ENCODE data around the gene UNC5B.

Gene UNC5B

DNA sequence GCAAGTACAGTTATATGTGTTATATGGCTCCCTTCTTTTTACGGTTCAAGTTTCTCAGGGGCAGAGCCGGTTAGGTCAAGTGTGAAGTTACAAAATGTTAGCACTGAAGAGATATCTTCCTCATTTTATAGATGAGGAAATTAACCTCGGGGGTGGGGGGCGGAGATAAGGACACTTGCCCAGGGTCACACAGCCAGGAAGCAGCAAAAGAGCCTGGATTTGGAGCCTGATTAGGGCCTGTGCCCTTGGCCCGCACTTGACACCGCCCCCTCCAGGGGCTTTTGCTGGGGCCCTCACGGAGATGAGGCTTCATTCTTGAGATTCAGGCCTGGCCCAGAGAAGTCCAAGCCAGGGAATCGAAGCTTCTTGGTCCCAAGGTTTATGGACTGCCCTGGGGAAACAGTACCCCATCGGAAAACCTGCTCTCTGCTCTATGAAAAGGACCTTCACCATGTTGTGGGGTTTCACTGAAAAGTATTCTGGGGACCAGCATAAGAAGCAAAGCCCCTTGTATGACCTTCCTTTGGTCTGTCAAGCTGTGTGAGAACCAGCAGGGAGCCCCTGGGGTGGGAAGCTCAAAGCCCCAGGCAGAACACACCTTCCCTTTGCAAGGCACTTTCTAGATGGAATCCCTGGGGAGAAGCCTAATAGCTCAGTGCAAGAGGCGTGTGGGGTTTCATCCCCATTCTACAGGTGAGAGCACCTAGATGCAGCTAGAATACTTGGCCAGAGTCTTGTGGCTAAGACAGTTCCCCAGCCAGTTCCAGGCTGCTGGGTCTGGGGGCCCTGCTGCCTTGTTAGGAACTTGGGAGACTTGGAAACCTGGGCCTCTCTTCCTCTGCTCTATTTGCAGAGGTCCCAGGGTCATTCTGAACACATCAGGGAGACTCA, 21.9 kb downstream of the UNC5B start:
- Histone ChIP-seq H3K4me1 (ENCODE audit: control insufficient read depth, insufficient read depth, low read length, poor library complexity, severe bottlenecking) (peaks cover 85% of the 10 kb centered on the region), H3K4me3 (ENCODE audit: extremely low read depth, insufficient read depth, low read length, poor library complexity, severe bottlenecking) (no peak overlapping the region), H3K9me3 (ENCODE audit: control insufficient read depth, low read length) (no peaks in the 10 kb centered on the region), H3K27ac (ENCODE audit: low read depth, low read length, severe bottlenecking) (peak overlapping the region; percentile 97), H3K36me3 (ENCODE audit: control insufficient read depth, insufficient read depth, low read length) (peaks cover 4% of the 10 kb centered on the region)
- WGBS, 2 experiments (ENCODE audit: insufficient coverage in 2 of 2): 71 to 84% methylated on average over 7 to 8 of the region's 10 CpGs

DNA sequence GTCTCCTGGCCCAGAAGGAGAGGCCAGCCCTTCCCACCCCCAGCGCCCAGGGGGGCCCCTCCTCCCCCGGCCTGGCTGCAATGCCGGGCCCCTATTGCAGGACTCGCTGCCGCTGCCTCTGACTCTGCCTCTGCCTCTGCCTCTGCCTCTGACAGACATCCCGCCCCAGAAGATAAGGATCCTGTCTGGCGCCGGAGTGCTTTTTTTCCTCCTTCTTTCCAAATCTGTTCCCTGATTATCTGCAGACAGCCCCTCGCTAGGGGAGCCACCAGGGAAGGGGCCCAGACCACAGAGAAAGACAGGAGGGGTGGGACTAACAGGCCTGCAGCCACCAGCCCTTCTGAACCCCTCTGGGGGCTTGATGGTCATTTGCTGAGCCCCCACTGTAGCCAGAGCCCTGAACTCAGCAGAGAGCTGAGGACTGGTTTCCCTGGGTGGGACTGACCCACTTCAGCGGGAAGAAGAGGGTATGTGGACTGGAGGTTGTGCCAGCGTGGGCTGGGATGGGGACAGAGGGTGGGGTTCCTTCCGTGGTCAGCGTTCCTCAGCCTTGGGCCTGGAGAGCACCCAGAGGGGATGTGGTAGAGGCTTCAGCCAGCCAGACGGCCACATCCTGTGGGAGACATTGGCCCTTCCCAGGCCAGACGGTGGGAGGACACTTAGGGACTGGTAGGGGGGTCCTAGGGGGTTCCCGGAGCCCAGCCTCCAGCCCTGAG, 22.8 kb downstream of the UNC5B start:
- Histone ChIP-seq H3K27ac (ENCODE audit: low read depth, low read length, severe bottlenecking) (peak overlapping the region; percentile 97), H3K4me1 (ENCODE audit: control insufficient read depth, insufficient read depth, low read length, poor library complexity, severe bottlenecking) (peaks cover 82% of the 10 kb centered on the region), H3K4me3 (ENCODE audit: extremely low read depth, insufficient read depth, low read length, poor library complexity, severe bottlenecking) (no peak overlapping the region), H3K36me3 (ENCODE audit: control insufficient read depth, insufficient read depth, low read length) (peaks cover 4% of the 10 kb centered on the region), H3K9me3 (ENCODE audit: control insufficient read depth, low read length) (no peaks in the 10 kb centered on the region)
- 46 to 51% methylated on average over 11 to 13 of the region's 16 CpGs for WGBS, 2 experiments (ENCODE audit: insufficient coverage in 2 of 2)

DNA sequence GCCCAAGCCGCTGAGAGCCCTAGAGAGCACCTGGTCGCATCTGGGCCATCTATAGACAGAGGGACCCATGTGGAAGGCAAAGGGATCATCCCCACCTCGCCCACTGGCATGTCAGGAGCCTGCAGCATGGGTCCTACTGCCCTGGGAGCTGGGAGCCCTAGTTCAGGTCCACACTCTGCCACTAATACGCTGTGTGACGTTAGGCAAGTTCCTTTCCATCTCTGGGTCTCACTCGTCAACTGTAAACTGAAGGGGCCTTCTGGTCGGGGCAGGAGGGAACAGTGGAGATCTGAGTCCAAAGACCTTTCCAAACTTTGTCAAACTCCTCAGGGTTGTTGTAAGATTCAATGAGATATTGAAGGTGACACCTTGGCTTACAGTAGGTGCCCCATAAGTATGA, 23.4 kb downstream of the UNC5B start:
- H3K4me1 ChIP-seq (ENCODE audit: control insufficient read depth, insufficient read depth, low read length, poor library complexity, severe bottlenecking): peaks cover 81% of the 10 kb centered on the region
- WGBS, 2 experiments (ENCODE audit: insufficient coverage in 2 of 2): 87 to 96% methylated on average over 7 of the region's 7 CpGs

DNA sequence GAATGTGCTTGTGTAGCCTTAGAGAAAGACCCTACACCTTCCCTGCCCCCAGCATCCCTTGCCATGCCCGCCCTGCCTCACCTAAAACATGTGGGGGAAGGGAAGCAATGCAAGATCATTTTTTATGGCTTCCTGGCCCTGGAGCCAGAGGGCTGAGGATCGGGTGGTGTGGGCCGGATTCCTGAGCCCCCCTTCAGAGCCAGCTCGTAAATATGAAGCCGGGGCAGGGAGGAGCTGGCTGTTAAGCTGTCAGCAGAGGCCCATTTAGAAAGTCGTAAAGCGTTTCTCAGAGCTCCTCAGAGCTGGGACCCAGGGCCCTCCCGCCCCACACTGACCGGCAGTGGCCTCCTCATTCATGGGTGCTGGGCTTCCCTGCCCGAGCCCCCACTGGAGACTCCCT, 23.9 kb downstream of the UNC5B start:
- peaks cover 82% of the 10 kb centered on the region for H3K4me1 ChIP-seq (ENCODE audit: control insufficient read depth, insufficient read depth, low read length, poor library complexity, severe bottlenecking)
- 52 to 62% methylated on average over 8 to 9 of the region's 10 CpGs for WGBS, 2 experiments (ENCODE audit: insufficient coverage in 2 of 2)
- H3K4me3 ChIP-seq (ENCODE audit: extremely low read depth, insufficient read depth, low read length, poor library complexity, severe bottlenecking): no peak overlapping the region
- H3K9me3 ChIP-seq (ENCODE audit: control insufficient read depth, low read length): no peaks in the 10 kb centered on the region
- H3K27ac ChIP-seq (ENCODE audit: low read depth, low read length, severe bottlenecking): peak overlapping the region; percentile 97
- H3K36me3 ChIP-seq (ENCODE audit: control insufficient read depth, insufficient read depth, low read length): peaks cover 4% of the 10 kb centered on the region

More for the DNA sequence above, 23.4 kb downstream of the UNC5B start:
- Histone ChIP-seq H3K9me3 (ENCODE audit: control insufficient read depth, low read length) (no peaks in the 10 kb centered on the region), H3K27ac (ENCODE audit: low read depth, low read length, severe bottlenecking) (peak overlapping the region; percentile 97), H3K4me3 (ENCODE audit: extremely low read depth, insufficient read depth, low read length, poor library complexity, severe bottlenecking) (no peak overlapping the region), H3K36me3 (ENCODE audit: control insufficient read depth, insufficient read depth, low read length) (peaks cover 4% of the 10 kb centered on the region)

DNA sequence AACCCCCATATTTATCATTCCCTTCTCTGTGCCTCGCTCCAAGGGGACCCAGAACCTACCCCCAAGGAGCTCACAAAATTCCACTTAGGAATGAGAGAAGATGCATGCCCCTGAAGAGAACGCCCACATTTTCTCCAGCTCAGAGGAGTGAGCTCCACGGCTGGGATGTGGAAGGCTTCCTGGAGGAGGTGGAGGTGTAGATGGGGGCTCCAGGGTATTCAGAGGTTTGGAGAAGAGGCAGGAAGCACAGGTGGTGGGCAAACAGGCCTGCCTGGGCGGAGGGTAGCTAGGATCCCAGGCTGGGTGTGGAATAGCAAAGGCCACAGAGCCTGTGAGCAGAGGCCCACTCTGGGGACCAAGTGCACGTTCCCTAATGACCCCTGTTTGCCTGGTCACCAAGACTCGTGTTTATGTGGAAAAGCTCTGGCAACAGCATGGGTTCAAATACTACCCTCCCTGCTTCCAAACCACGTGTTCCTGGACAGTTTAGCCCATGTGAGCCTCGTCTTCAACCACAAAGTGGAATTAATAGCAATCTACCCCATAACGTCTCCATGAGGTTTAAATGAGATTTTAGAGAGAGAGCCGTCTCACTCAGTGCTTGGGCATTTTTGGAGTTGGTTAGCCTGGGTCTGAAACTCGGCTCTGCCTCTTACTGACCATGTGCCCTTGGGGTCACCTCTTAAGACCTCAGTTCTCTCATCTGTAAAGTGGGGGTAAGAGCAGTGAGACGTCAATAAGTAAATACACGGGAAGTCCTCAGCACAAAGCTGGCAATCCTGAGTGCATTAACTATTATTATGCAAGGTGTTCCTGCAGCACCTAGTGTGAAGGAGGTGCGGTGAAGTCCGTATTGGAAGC, 24.7 kb downstream of the UNC5B start:
- Histone ChIP-seq H3K36me3 (ENCODE audit: control insufficient read depth, insufficient read depth, low read length) (peaks cover 7% of the 10 kb centered on the region), H3K4me3 (ENCODE audit: extremely low read depth, insufficient read depth, low read length, poor library complexity, severe bottlenecking) (no peak overlapping the region), H3K27ac (ENCODE audit: low read depth, low read length, severe bottlenecking) (peak overlapping the region; percentile 97), H3K9me3 (ENCODE audit: control insufficient read depth, low read length) (no peaks in the 10 kb centered on the region), H3K4me1 (ENCODE audit: control insufficient read depth, insufficient read depth, low read length, poor library complexity, severe bottlenecking) (peaks cover 87% of the 10 kb centered on the region)
- 84 to 95% methylated on average over 11 to 14 of the region's 15 CpGs for WGBS, 2 experiments (ENCODE audit: insufficient coverage in 2 of 2)

DNA sequence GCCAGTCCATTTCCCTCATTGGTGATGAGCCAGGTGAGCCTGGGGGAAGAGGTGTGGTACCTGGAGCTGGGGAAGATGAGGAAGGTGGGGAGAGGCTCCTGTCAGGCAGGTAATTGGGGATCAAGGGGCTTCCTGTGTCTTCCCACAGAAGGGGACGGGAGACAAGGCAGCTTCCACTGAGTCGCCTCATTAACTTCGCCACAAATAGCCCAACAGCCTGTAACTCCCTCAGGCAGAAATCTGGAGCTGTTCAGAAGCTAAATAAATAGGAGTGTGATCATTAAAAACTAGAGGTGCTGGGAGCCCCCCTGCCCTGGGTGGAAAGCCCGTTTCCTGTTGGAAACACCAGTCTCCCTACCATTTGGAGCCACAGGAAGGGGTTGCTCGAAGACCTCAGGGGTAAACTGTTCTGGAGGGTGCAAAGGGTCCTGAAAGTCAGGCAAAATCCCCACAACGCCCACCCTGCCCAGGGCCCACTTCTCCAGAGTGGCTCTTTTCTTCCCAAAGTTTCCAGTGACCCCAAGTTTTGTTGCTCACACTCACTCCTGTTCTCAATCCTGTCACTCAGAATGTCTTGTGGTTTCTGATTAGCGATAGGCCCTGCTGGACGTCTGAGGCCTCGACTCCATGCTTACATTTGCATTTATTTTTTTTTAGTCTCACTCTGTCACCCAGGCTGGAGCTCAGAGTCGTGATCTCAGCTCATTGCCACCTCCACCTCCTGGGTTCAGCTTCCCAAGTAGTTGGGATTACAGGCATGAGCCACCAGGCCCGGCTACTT, 25.7 kb downstream of the UNC5B start:
- H3K27ac ChIP-seq (ENCODE audit: low read depth, low read length, severe bottlenecking): peak overlapping the region; percentile 59
- H3K4me1 ChIP-seq (ENCODE audit: control insufficient read depth, insufficient read depth, low read length, poor library complexity, severe bottlenecking): peaks cover 82% of the 10 kb centered on the region
- WGBS, 2 experiments (ENCODE audit: insufficient coverage in 2 of 2): 74 to 86% methylated on average over 5 to 6 of the region's 11 CpGs
- H3K4me3 ChIP-seq (ENCODE audit: extremely low read depth, insufficient read depth, low read length, poor library complexity, severe bottlenecking): no peak overlapping the region
- no peaks in the 10 kb centered on the region for H3K9me3 ChIP-seq (ENCODE audit: control insufficient read depth, low read length)
- peaks cover 4% of the 10 kb centered on the region for H3K36me3 ChIP-seq (ENCODE audit: control insufficient read depth, insufficient read depth, low read length)

DNA sequence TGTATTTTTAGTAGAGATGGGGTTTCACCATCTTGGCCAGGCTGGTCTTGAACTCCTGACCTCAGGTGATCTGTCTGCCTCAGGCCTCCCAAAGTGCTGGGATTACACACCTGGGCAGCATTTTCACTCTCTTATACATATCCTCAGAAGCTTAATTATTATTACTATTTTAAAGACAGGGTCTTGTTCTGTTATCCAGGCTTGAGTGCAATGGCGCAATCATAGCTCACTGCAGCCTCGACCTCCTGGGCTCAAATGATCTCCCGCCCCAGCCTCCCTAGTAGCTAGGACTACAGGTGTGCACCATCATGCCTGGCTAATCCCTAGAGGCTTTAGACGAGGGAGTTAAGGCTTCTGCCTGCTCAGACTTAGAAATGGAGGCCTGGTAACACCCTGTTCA, 26.3 kb downstream of the UNC5B start:
- Histone ChIP-seq H3K27ac (ENCODE audit: low read depth, low read length, severe bottlenecking) (peak overlapping the region; percentile 59), H3K9me3 (ENCODE audit: control insufficient read depth, low read length) (no peaks in the 10 kb centered on the region), H3K4me3 (ENCODE audit: extremely low read depth, insufficient read depth, low read length, poor library complexity, severe bottlenecking) (no peak overlapping the region), H3K4me1 (ENCODE audit: control insufficient read depth, insufficient read depth, low read length, poor library complexity, severe bottlenecking) (peaks cover 76% of the 10 kb centered on the region), H3K36me3 (ENCODE audit: control insufficient read depth, insufficient read depth, low read length) (peaks cover 3% of the 10 kb centered on the region)
- WGBS, 2 experiments (ENCODE audit: insufficient coverage in 2 of 2): 90 to 92% methylated on average over 4 of the region's 4 CpGs

DNA sequence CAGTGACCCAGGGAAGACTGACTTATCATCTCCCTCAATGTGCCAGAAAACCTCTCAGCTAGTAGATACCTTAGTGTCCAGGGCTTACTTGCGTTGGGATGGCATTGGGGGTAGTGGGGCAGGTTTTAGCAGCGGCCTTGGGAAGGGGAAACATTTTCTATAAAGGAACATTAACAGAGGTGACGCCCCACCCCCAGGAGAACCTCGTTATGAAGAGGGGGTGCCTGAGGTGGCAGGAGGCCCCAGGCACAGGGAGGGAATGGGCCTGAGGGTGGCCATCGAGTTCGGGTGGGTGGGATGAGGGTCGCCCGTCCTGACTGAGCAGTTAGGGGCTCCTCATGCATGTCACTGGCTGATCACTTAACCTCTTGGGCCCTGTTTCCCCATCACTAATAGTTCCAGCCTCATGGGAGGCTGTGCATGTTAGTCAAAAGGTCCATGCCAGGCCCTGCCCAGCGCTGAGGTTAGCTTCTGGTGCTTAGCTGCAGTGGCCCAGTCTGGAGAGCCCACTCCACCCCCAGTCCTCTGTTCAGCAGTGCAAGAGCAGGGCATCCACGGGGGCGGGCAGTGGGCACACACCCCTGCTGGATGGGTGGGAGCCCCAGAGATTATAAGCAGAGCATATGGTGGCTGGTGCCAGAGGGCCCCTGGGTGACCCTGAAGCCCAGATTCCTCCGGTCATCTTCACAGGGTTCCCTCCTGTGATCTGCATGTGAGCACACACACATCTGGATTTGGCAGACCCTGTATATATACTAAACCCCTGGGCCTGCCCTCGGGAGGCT, 27.0 kb downstream of the UNC5B start:
- Histone ChIP-seq H3K9me3 (ENCODE audit: control insufficient read depth, low read length) (no peaks in the 10 kb centered on the region), H3K4me1 (ENCODE audit: control insufficient read depth, insufficient read depth, low read length, poor library complexity, severe bottlenecking) (peaks cover 75% of the 10 kb centered on the region), H3K4me3 (ENCODE audit: extremely low read depth, insufficient read depth, low read length, poor library complexity, severe bottlenecking) (no peak overlapping the region), H3K36me3 (ENCODE audit: control insufficient read depth, insufficient read depth, low read length) (peaks cover 3% of the 10 kb centered on the region), H3K27ac (ENCODE audit: low read depth, low read length, severe bottlenecking) (no peak overlapping the region)
- WGBS, 2 experiments (ENCODE audit: insufficient coverage in 2 of 2): 81 to 83% methylated on average over 8 to 10 of the region's 13 CpGs

DNA sequence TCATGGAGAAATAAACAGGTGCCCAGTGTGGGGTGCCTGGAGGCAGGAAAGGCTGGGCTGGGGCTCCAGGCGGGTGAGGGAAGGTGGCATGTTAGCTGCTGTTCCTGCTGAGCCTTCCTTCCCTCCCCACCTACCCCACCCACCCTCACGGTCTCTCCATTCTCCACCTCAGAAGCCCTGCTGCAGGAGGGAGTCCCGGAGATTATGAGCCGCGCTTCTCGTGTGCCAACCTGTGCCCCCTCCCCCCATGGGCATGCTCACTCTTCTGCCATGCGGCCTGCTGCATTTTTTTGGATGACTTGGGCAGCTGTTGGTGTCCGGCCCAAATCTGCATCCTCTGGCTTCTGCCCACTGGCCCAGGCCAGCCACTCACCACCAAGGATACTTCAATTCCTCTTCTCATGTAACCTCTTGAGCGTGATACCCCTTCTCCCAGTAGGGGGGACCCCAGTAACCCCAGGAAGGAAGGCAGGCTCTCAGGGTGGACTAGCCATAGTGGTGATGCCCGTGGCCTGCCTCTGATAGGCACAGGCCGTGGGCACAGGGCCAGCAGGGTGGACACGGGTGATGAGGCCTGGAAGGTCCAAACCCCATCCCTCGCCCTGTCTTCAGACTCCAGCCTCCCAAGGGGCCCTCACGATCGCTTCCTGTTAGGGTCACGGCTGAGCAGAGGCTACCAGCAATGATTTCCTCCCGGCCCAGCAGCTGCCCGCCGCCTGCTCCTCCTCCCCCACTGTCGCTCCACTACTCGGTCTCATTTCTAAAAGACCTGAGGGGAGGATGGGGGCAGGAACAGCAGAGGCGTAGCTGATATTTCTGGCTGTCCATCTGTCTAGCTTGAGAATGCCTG, 27.8 kb downstream of the UNC5B start:
- no peak overlapping the region for H3K4me3 ChIP-seq (ENCODE audit: extremely low read depth, insufficient read depth, low read length, poor library complexity, severe bottlenecking)
- WGBS, 2 experiments (ENCODE audit: insufficient coverage in 2 of 2): 77 to 89% methylated on average over 10 to 22 of the region's 22 CpGs
- no peaks in the 10 kb centered on the region for H3K9me3 ChIP-seq (ENCODE audit: control insufficient read depth, low read length)
- H3K36me3 ChIP-seq (ENCODE audit: control insufficient read depth, insufficient read depth, low read length): peaks cover 3% of the 10 kb centered on the region
- H3K4me1 ChIP-seq (ENCODE audit: control insufficient read depth, insufficient read depth, low read length, poor library complexity, severe bottlenecking): peaks cover 75% of the 10 kb centered on the region
- no peak overlapping the region for H3K27ac ChIP-seq (ENCODE audit: low read depth, low read length, severe bottlenecking)
